ENCODE data around the gene THAP6.
"Not testable (repeated sequence)": the region's sequence is repeated elsewhere in the genome, so short reads cannot be mapped to it uniquely, and the experiment has no call there.

THAP6 gene

GRCh38 chr4:75516144-75516543 lies 1.9 kb downstream of the THAP6 start:
- Histone ChIP-seq H3K4me1 (ENCODE audit: insufficient read depth, poor library complexity, severe bottlenecking) (peaks cover 29% of the 10 kb centered on the region), H3K27ac (ENCODE audit: poor library complexity, severe bottlenecking) (no peak overlapping the region), H3K27me3 (ENCODE audit: insufficient read depth, poor library complexity, severe bottlenecking) (no peaks in the 10 kb centered on the region), H3K9me3 (ENCODE audit: severe bottlenecking) (no peaks in the 10 kb centered on the region), H3K4me3 (ENCODE audit: severe bottlenecking) (no peak overlapping the region), H3K36me3 (ENCODE audit: low read depth) (peaks cover 37% of the 10 kb centered on the region)
- DNase-seq (ENCODE audit: low spot score) (no peak), ATAC-seq (ENCODE audit: low read depth) (no peak)
- TF ChIP-seq CTCF (IDR thresholded peaks at IDR 0.05; ENCODE audit: poor library complexity, severe bottlenecking) = no peak

GRCh38 chr4:75519452-75519851 lies 5.2 kb downstream of the THAP6 start:
- not testable (repeated sequence) for H3K9me3 ChIP-seq (ENCODE audit: severe bottlenecking); H3K27me3 ChIP-seq (ENCODE audit: insufficient read depth, poor library complexity, severe bottlenecking); ATAC-seq (ENCODE audit: low read depth); H3K27ac ChIP-seq (ENCODE audit: poor library complexity, severe bottlenecking); DNase-seq (ENCODE audit: low spot score); H3K4me3 ChIP-seq (ENCODE audit: severe bottlenecking)
- peaks cover 12% of the 10 kb centered on the region for H3K4me1 ChIP-seq (ENCODE audit: insufficient read depth, poor library complexity, severe bottlenecking)
- peaks cover 67% of the 10 kb centered on the region for H3K36me3 ChIP-seq (ENCODE audit: low read depth)

- no peak overlapping the region for H3K27ac ChIP-seq (ENCODE audit: poor library complexity, severe bottlenecking)
- no peaks in the 10 kb centered on the region for H3K4me1 ChIP-seq (ENCODE audit: insufficient read depth, poor library complexity, severe bottlenecking)
- peaks cover 85% of the 10 kb centered on the region for H3K36me3 ChIP-seq (ENCODE audit: low read depth)
- no peak overlapping the region for H3K4me3 ChIP-seq (ENCODE audit: severe bottlenecking)
- no peaks in the 10 kb centered on the region for H3K9me3 ChIP-seq (ENCODE audit: severe bottlenecking)
- DNase-seq (ENCODE audit: low spot score) = no peak
- no peak for ATAC-seq (ENCODE audit: low read depth)
- no peaks in the 10 kb centered on the region for H3K27me3 ChIP-seq (ENCODE audit: insufficient read depth, poor library complexity, severe bottlenecking)
- TF ChIP-seq CTCF (IDR thresholded peaks at IDR 0.05; ENCODE audit: poor library complexity, severe bottlenecking) = no peak
Observed at GRCh38 chr4:75525086-75525485, 10.8 kb downstream of the THAP6 start.

GRCh38 chr4:75525910-75526309 lies 11.6 kb downstream of the THAP6 start:
- DNase-seq (ENCODE audit: low spot score) (no peak), ATAC-seq (ENCODE audit: low read depth) (no peak)
- Histone ChIP-seq H3K4me1 (ENCODE audit: insufficient read depth, poor library complexity, severe bottlenecking) (no peaks in the 10 kb centered on the region), H3K4me3 (ENCODE audit: severe bottlenecking) (no peak overlapping the region), H3K9me3 (ENCODE audit: severe bottlenecking) (no peaks in the 10 kb centered on the region), H3K36me3 (ENCODE audit: low read depth) (peaks cover 92% of the 10 kb centered on the region), H3K27me3 (ENCODE audit: insufficient read depth, poor library complexity, severe bottlenecking) (no peaks in the 10 kb centered on the region), H3K27ac (ENCODE audit: poor library complexity, severe bottlenecking) (no peak overlapping the region)
- TF ChIP-seq CTCF (IDR thresholded peaks at IDR 0.05; ENCODE audit: poor library complexity, severe bottlenecking) = no peak

- no peaks in the 10 kb centered on the region for H3K9me3 ChIP-seq (ENCODE audit: severe bottlenecking)
- no peaks in the 10 kb centered on the region for H3K4me1 ChIP-seq (ENCODE audit: insufficient read depth, poor library complexity, severe bottlenecking)
- peaks cover 83% of the 10 kb centered on the region for H3K36me3 ChIP-seq (ENCODE audit: low read depth)
- no peak overlapping the region for H3K27ac ChIP-seq (ENCODE audit: poor library complexity, severe bottlenecking)
- H3K27me3 ChIP-seq (ENCODE audit: insufficient read depth, poor library complexity, severe bottlenecking) = no peaks in the 10 kb centered on the region
- no peak for TF ChIP-seq CTCF (IDR thresholded peaks at IDR 0.05; ENCODE audit: poor library complexity, severe bottlenecking)
- DNase-seq (ENCODE audit: low spot score) (no peak), ATAC-seq (ENCODE audit: low read depth) (no peak)
- no peak overlapping the region for H3K4me3 ChIP-seq (ENCODE audit: severe bottlenecking)
Observed at GRCh38 chr4:75527482-75527881, 13.2 kb downstream of the THAP6 start.
